ENCODE results near the gene CA10.
A peak's percentile ranks its signal among the peaks of the same experiment; 100 is the strongest.

The CA10 gene

DNA sequence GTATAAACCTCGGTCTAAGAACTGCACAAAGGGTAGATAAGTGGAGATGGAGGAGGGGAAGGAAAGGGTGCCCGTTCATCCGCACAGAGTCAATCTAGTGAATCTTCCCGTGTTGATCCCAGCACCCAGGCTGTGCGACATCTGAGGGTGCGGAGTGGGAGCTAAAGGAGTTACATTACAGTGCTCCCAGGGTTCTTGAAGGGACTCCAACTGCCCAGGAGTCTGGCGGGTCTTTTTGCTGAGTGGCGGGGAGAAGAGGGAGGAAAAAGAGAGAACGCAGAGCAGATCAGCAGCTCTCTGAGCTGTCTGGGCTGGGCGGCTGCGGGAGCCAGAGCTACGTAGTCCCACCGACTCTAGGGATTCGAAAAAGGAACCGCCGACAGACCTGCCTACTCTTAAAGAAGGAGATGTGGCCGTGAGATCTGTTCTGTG lies 1.6 kb upstream of the CA10 start:
- Histone ChIP-seq H3K36me3 (ENCODE audit: control insufficient read depth in 1 of 2, insufficient read depth in 2 of 2, low read length in 2 of 2) (no peaks in the 10 kb centered on the region), H2BK12ac (ENCODE audit: low read length) (no peak overlapping the region), H2AK5ac (ENCODE audit: low read length) (no peak overlapping the region), H3K79me1 (ENCODE audit: low read length) (no peaks in the 10 kb centered on the region), H4K91ac (ENCODE audit: low read depth, low read length) (no peak overlapping the region), H3K23ac (ENCODE audit: low read length) (peak overlapping the region; percentile 10), H2BK120ac (ENCODE audit: insufficient read depth, low read length, poor library complexity) (no peak overlapping the region), H3K27me3 (ENCODE audit: insufficient read depth, low read length) (peaks cover 40% of the 10 kb centered on the region), H3K4me1 (ENCODE audit: control insufficient read depth in 1 of 2, insufficient read depth in 2 of 2, low read length in 2 of 2) (peaks cover 8 to 10% of the 10 kb centered on the region in 2 experiments), H2BK5ac (ENCODE audit: low read depth, low read length, poor library complexity) (no peak overlapping the region), H3K9ac (ENCODE audit: low read length) (no peak overlapping the region), H4K12ac (ENCODE audit: low read depth, low read length) (no peak overlapping the region), H3K14ac (ENCODE audit: low read length) (no peak overlapping the region), H3K4me3 (ENCODE audit: low read depth, low read length) (no peak overlapping the region), H3K4ac (ENCODE audit: low read depth, low read length) (no peak overlapping the region), H4K8ac (ENCODE audit: low read depth, low read length) (no peak overlapping the region), H3K79me2 (ENCODE audit: control insufficient read depth, insufficient read depth, low read length, poor library complexity) (no peaks in the 10 kb centered on the region), H3K4me2 (ENCODE audit: low read length) (no peak overlapping the region), H2AFZ (ENCODE audit: insufficient read depth, low read length, poor library complexity) (no peak overlapping the region), H3K27ac (ENCODE audit: low read depth, low read length) (no peak overlapping the region), H3K18ac (ENCODE audit: low read length) (no peak overlapping the region), H3K9me3 (ENCODE audit: insufficient read depth, low read depth, low read length) (peaks cover 3% of the 10 kb centered on the region)
- WGBS (ENCODE audit: extremely low coverage, insufficient coverage, insufficient read length): no CpG with 5 or more reads among the region's 17 CpGs
- DNase-seq: no peak

DNA sequence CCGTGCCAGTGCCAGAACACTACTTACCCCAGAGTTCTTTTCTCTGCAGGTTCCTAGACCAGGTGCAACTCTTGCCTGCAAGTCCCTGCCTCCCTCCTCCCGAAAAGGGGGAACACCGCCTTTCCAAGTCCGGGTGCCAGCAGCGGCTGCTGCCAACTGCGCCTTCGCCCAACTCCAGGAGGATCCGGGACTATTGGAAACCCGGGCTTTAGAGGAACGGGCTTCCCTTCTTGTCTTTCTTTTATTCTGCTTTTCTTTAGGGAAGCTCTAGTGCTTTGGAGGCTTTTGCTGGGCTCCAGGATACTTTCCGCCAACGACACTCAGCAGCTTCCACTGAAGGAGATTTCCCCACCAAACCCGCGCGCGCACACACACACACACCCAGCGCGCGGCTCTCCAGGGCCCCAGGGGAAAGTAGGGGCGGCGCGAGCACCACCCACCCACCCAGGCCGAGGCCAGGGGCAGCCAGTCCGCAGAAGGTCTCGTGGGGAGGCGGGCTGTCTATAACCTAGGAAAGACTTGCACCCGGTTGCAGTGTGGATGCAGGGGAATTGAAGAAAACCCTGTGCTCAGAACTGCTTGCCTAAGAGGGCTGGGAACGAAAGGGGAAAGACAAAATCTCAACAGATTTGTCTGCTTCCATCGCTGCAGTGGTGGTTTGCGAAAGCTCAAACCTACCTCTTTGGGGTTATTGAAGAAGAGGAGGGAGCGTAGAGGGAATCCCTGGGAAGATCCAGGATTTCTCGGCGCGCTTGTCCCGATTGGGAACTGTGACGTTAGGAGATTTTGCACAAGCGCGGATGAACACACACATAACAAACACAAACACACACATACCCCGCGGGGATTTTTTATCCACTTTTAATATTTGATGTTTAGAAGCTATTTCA lies 977 bp upstream of the CA10 start:
- Histone ChIP-seq H3K4me2 (ENCODE audit: low read length) (no peak overlapping the region), H3K9ac (ENCODE audit: low read length) (no peak overlapping the region), H2BK12ac (ENCODE audit: low read length) (no peak overlapping the region), H4K12ac (ENCODE audit: low read depth, low read length) (no peak overlapping the region), H3K27me3 (ENCODE audit: insufficient read depth, low read length) (peaks cover 40% of the 10 kb centered on the region), H3K36me3 (ENCODE audit: control insufficient read depth in 1 of 2, insufficient read depth in 2 of 2, low read length in 2 of 2) (no peaks in the 10 kb centered on the region), H3K4me3 (ENCODE audit: low read depth, low read length) (no peak overlapping the region), H3K27ac (ENCODE audit: low read depth, low read length) (no peak overlapping the region), H3K14ac (ENCODE audit: low read length) (no peak overlapping the region), H3K4me1 (ENCODE audit: control insufficient read depth in 1 of 2, insufficient read depth in 2 of 2, low read length in 2 of 2) (peaks cover 8 to 10% of the 10 kb centered on the region in 2 experiments), H4K8ac (ENCODE audit: low read depth, low read length) (no peak overlapping the region), H3K4ac (ENCODE audit: low read depth, low read length) (no peak overlapping the region), H3K79me1 (ENCODE audit: low read length) (no peaks in the 10 kb centered on the region), H3K79me2 (ENCODE audit: control insufficient read depth, insufficient read depth, low read length, poor library complexity) (no peaks in the 10 kb centered on the region), H3K23ac (ENCODE audit: low read length) (no peak overlapping the region), H3K9me3 (ENCODE audit: insufficient read depth, low read depth, low read length) (peaks cover 3% of the 10 kb centered on the region), H2AFZ (ENCODE audit: insufficient read depth, low read length, poor library complexity) (no peak overlapping the region), H2AK5ac (ENCODE audit: low read length) (no peak overlapping the region), H4K91ac (ENCODE audit: low read depth, low read length) (no peak overlapping the region), H2BK5ac (ENCODE audit: low read depth, low read length, poor library complexity) (no peak overlapping the region), H3K18ac (ENCODE audit: low read length) (no peak overlapping the region), H2BK120ac (ENCODE audit: insufficient read depth, low read length, poor library complexity) (no peak overlapping the region)
- no peak for DNase-seq
- WGBS (ENCODE audit: extremely low coverage, insufficient coverage, insufficient read length): no CpG with 5 or more reads among the region's 40 CpGs

DNA sequence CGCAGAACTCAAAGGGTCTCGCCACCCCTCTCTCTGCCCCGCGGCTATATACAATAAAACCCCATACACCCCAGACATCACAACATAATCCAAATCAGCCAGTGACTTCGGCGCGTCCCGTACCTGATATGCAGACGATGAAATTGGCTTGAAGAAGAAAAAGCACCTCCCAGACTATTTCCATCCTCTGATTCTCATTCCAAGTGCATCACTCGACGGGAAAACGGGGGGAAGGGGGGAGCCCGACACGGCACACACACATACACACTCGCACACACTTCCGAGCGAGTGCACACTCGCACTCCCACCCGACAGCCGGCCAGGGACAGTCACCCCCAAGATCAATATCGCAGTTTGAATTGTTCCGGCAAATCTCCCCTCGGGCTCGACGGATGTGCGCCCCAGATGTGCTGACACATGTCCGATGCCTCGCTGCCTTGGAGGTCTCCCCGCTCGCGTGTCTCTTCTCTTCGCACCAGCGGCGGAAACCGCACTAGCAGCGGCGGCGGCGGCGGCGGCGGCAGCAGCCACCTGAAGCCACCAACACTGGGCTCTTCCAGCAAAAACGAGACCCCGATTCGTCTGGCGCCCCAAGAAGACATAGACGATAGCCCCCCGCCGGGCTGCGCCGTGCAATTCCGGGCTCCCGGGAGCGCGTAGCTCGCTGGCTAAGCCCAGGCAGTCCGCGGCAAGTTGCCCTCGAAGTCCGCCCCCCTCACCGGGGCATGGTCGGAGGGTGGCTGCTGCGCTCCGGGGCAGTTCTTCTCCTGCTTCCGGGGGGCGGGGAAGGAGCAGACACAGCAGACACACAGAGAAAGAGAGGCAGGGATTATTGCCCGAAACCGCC lies 688 bp downstream of the CA10 start:
- no CpG with 5 or more reads among the region's 68 CpGs for WGBS (ENCODE audit: extremely low coverage, insufficient coverage, insufficient read length)
- H3K4ac ChIP-seq (ENCODE audit: low read depth, low read length): no peak overlapping the region
- peaks cover 8 to 10% of the 10 kb centered on the region in 2 experiments for H3K4me1 ChIP-seq (ENCODE audit: control insufficient read depth in 1 of 2, insufficient read depth in 2 of 2, low read length in 2 of 2)

DNA sequence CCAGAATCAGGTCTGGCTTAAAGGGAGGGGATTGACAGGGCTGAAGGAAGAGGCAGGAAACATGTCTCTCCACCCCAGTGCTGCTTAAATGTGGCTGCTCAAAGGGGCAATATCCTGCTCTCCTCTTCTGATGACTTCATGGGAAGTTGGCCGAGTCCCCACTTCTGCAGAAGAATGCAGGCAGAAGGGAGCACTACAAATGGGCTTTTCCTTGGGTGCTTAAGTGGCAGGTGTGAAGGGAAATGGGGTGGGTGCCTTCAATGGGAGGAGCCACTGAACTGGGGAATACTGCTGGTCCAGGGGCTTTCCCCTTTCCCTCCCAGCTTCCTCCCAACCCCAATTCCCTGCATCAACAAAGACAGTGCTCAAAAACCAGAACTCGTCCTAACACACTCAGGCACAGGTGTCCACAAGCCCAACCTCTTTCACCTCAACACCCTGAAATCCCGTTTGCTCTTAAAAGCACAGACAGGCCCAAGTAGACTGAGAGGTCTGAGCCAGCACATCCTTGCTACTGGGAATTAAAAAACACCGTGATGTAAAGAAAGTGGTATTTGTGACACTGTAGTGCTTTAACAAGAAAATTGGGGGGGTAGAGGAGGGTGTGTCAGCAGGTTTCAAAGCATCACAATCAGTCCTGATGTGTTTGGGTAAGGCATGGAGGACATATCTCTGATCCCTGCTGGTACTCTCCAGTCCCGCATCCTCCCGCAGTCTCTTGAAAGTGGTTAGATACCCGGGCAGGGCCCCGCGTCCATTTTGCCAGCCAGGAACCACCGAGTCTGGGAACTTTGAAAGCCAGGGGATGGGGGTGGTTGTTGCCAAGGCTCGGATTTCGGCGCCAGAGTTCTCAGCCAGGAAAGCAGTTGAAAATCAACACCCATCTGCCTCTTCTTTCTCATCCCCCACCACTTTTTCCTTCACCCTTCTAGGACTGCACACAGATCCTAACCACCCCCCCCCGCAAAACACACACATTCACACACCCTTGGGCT lies 1.6 kb downstream of the CA10 start:
- Histone ChIP-seq H3K36me3 (ENCODE audit: control insufficient read depth in 1 of 2, insufficient read depth in 2 of 2, low read length in 2 of 2) (no peaks in the 10 kb centered on the region), H3K14ac (ENCODE audit: low read length) (no peak overlapping the region), H3K4ac (ENCODE audit: low read depth, low read length) (no peak overlapping the region), H4K8ac (ENCODE audit: low read depth, low read length) (no peak overlapping the region), H3K18ac (ENCODE audit: low read length) (no peak overlapping the region), H3K79me1 (ENCODE audit: low read length) (no peaks in the 10 kb centered on the region), H4K12ac (ENCODE audit: low read depth, low read length) (no peak overlapping the region), H2BK120ac (ENCODE audit: insufficient read depth, low read length, poor library complexity) (no peak overlapping the region), H2AK5ac (ENCODE audit: low read length) (no peak overlapping the region), H2BK5ac (ENCODE audit: low read depth, low read length, poor library complexity) (no peak overlapping the region), H3K79me2 (ENCODE audit: control insufficient read depth, insufficient read depth, low read length, poor library complexity) (no peaks in the 10 kb centered on the region), H3K9ac (ENCODE audit: low read length) (no peak overlapping the region), H2AFZ (ENCODE audit: insufficient read depth, low read length, poor library complexity) (no peak overlapping the region), H3K4me3 (ENCODE audit: low read depth, low read length) (no peak overlapping the region), H3K23ac (ENCODE audit: low read length) (no peak overlapping the region), H4K91ac (ENCODE audit: low read depth, low read length) (no peak overlapping the region), H3K4me1 (ENCODE audit: control insufficient read depth in 1 of 2, insufficient read depth in 2 of 2, low read length in 2 of 2) (peaks cover 8 to 10% of the 10 kb centered on the region in 2 experiments), H3K9me3 (ENCODE audit: insufficient read depth, low read depth, low read length) (peaks cover 3% of the 10 kb centered on the region), H2BK12ac (ENCODE audit: low read length) (no peak overlapping the region), H3K27me3 (ENCODE audit: insufficient read depth, low read length) (peaks cover 40% of the 10 kb centered on the region), H3K27ac (ENCODE audit: low read depth, low read length) (no peak overlapping the region), H3K4me2 (ENCODE audit: low read length) (no peak overlapping the region)
- no peak for DNase-seq
- no CpG with 5 or more reads among the region's 14 CpGs for WGBS (ENCODE audit: extremely low coverage, insufficient coverage, insufficient read length)

More for the DNA sequence above, 688 bp downstream of the CA10 start:
- Histone ChIP-seq H3K9me3 (ENCODE audit: insufficient read depth, low read depth, low read length) (peaks cover 3% of the 10 kb centered on the region), H2AFZ (ENCODE audit: insufficient read depth, low read length, poor library complexity) (peak overlapping the region; percentile 6), H3K18ac (ENCODE audit: low read length) (no peak overlapping the region), H3K4me3 (ENCODE audit: low read depth, low read length) (peak overlapping the region; percentile 39), H2BK12ac (ENCODE audit: low read length) (no peak overlapping the region), H3K4me2 (ENCODE audit: low read length) (peak overlapping the region; percentile 84), H4K8ac (ENCODE audit: low read depth, low read length) (no peak overlapping the region), H3K23ac (ENCODE audit: low read length) (no peak overlapping the region), H2BK5ac (ENCODE audit: low read depth, low read length, poor library complexity) (no peak overlapping the region), H3K9ac (ENCODE audit: low read length) (no peak overlapping the region), H4K12ac (ENCODE audit: low read depth, low read length) (no peak overlapping the region), H2AK5ac (ENCODE audit: low read length) (no peak overlapping the region), H3K36me3 (ENCODE audit: control insufficient read depth in 1 of 2, insufficient read depth in 2 of 2, low read length in 2 of 2) (no peaks in the 10 kb centered on the region), H3K79me1 (ENCODE audit: low read length) (no peaks in the 10 kb centered on the region), H2BK120ac (ENCODE audit: insufficient read depth, low read length, poor library complexity) (no peak overlapping the region), H3K27me3 (ENCODE audit: insufficient read depth, low read length) (peaks cover 40% of the 10 kb centered on the region), H4K91ac (ENCODE audit: low read depth, low read length) (no peak overlapping the region), H3K27ac (ENCODE audit: low read depth, low read length) (no peak overlapping the region), H3K79me2 (ENCODE audit: control insufficient read depth, insufficient read depth, low read length, poor library complexity) (no peaks in the 10 kb centered on the region), H3K14ac (ENCODE audit: low read length) (no peak overlapping the region)
- no peak for DNase-seq

All from trophoblast cell (in vitro differentiated cells and primary cell).